OCI-LY3 (cell line): ENCODE measurements around the gene TUBGCP2.

Source experiments
- CTCF ChIP-seq: fragments of 200-600, 300-600 bp; sonication (generic); IDR thresholded peaks from 2 replicates; pipeline ENCODE4 v1.5.1; 2014; ENCODE audit warnings: antibody characterized with exemption, low read length, low read depth
- EZH2phosphoT487 ChIP-seq: fragments of 200-600 bp; shearing (Covaris generic); IDR thresholded peaks from 2 replicates; pipeline ENCODE4 v1.6.1; 2018; ENCODE audit warnings: antibody characterized with exemption, mixed run types, low read depth

GRCh38 chr10:133316732-133317131 is 8.1 kb upstream of the TUBGCP2 start:
- TF ChIP-seq EZH2phosphoT487 (no peak), CTCF (no peak)
